ENCODE data around the gene NRCAM. TPM values are rescaled to one million over a fixed set of nuclear protein-coding genes. Genes with fewer than 3 reads are reported as not detected.

Gene NRCAM
- total and polyA plus RNA-seq, 2 of the 13 experiments (the other 11 are each of a cell fraction or from before 2014, with no cell fraction given): 0.31 to 0.33 TPM

- TF ChIP-seq ZBTB1 (CRISPR knock-in tag; IDR thresholded peaks at IDR 0.05; ENCODE audit: borderline replicate concordance) (no peak), MEIS2 (CRISPR knock-in tag; IDR thresholded peaks at IDR 0.05) (peak; percentile 58; the same call in 1 of the 2 replicates), ZNF710 (CRISPR knock-in tag; IDR thresholded peaks at IDR 0.05; ENCODE audit: borderline replicate concordance) (0 out of 2 replicates have a peak, but pooled peaks have one; percentile 46), ZNF136 (CRISPR knock-in tag; IDR thresholded peaks at IDR 0.05; ENCODE audit: low read depth) (no peak), ZMYM4 (CRISPR knock-in tag; IDR thresholded peaks at IDR 0.05) (peak; percentile 57; the same call in 1 of the 2 replicates), ZNF10 (CRISPR knock-in tag; IDR thresholded peaks at IDR 0.05; ENCODE audit: borderline replicate concordance, low read depth) (no peak), ZNF513 (CRISPR knock-in tag; conservative IDR thresholded peaks at IDR 0.05) (no peak), ZNF691 (CRISPR knock-in tag; IDR thresholded peaks at IDR 0.05; ENCODE audit: borderline replicate concordance, low read depth) (0 out of 2 replicates have a peak, but pooled peaks have one; percentile 32), TRIM22 (IDR thresholded peaks at IDR 0.05) (no peak), HDAC2 (CRISPR knock-in tag; IDR thresholded peaks at IDR 0.05) (0 out of 2 replicates have a peak, but pooled peaks have one; percentile 14), PPARG (CRISPR knock-in tag; conservative IDR thresholded peaks at IDR 0.05) (no peak), HOXA3 (CRISPR knock-in tag; IDR thresholded peaks at IDR 0.05) (peak; percentile 43; the same call in 1 of the 2 replicates), FOXP1 (IDR thresholded peaks at IDR 0.05) (no peak), FOXP1 (CRISPR knock-in tag; IDR thresholded peaks at IDR 0.05) (peak; percentile 27; the same call in 1 of the 2 replicates), ZNF687 (CRISPR knock-in tag; IDR thresholded peaks at IDR 0.05) (peak; percentile 67), ZNF121 (CRISPR knock-in tag; IDR thresholded peaks at IDR 0.05) (peak; percentile 97), ZNF580 (CRISPR knock-in tag; IDR thresholded peaks at IDR 0.05; ENCODE audit: borderline replicate concordance, low read depth) (no peak), IRX3 (CRISPR knock-in tag; IDR thresholded peaks at IDR 0.05; ENCODE audit: borderline replicate concordance, low read depth) (no peak), ZNF740 (CRISPR knock-in tag; IDR thresholded peaks at IDR 0.05) (no peak)
Measured at GRCh38 chr7:108340856-108341411, 115.3 kb downstream of the NRCAM start (continued).

Measured in HepG2 (cell line).